ENCODE results near the gene DRD4. TPM values are rescaled to one million over a fixed set of nuclear protein-coding genes. Genes with fewer than 3 reads are reported as not detected.

The DRD4 gene
- total and polyA plus RNA-seq, 10 of the 15 experiments (the other 5 are each of a cell fraction or from before 2014, with no cell fraction given), result not detected

DNA sequence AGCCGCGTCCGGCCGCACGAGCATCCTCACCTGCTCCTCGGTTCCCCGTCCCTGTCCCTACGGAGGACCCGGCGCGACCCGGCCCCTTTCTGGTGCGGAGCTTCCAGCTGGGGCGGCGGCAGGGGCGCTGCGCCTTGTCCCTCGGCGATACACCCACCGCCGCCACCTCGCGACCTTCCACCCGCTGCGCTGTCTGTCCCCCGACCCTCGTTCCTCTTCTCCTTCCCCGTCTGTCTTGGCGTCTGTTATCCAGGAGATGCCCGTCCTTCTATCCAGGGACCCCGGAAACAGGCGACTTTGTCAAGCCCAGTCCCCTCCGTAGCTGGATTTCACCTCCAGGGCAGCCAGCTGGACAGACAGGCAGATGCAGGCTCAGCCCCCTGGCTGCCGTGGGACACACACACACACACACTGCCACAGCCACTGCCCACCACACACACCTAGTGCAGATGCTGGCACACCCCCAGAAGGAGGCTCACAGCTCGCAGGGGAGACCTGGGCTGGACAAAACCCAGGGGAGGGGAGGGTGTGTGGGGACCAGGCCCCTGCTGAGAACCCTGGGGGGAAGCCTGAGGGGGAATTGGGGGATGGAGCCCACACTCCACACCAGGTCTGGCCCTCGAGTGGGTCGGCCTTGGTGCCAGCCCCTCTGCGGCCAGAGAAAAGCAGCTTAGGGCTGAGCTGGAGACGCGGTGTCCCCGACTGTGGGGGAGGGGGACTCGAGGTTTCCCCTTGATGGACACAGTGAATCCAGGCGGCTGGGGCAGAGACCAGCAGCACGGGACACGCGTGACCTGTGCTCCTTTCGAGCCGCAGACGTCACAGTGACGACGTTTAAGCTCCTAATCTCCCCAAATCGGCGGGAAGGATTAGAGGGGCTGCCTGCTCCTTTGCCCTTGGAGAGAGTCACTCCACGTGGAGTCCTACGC, 788 bp downstream of the DRD4 start (continued):
- TF ChIP-seq, protein P1, sequence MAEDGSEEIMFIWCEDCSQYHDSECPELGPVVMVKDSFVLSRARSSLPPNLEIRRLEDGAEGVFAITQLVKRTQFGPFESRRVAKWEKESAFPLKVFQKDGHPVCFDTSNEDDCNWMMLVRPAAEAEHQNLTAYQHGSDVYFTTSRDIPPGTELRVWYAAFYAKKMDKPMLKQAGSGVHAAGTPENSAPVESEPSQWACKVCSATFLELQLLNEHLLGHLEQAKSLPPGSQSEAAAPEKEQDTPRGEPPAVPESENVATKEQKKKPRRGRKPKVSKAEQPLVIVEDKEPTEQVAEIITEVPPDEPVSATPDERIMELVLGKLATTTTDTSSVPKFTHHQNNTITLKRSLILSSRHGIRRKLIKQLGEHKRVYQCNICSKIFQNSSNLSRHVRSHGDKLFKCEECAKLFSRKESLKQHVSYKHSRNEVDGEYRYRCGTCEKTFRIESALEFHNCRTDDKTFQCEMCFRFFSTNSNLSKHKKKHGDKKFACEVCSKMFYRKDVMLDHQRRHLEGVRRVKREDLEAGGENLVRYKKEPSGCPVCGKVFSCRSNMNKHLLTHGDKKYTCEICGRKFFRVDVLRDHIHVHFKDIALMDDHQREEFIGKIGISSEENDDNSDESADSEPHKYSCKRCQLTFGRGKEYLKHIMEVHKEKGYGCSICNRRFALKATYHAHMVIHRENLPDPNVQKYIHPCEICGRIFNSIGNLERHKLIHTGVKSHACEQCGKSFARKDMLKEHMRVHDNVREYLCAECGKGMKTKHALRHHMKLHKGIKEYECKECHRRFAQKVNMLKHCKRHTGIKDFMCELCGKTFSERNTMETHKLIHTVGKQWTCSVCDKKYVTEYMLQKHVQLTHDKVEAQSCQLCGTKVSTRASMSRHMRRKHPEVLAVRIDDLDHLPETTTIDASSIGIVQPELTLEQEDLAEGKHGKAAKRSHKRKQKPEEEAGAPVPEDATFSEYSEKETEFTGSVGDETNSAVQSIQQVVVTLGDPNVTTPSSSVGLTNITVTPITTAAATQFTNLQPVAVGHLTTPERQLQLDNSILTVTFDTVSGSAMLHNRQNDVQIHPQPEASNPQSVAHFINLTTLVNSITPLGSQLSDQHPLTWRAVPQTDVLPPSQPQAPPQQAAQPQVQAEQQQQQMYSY (CRISPR knock-in tag; IDR thresholded peaks at IDR 0.05), result no peak
- TF ChIP-seq ZNF622 (IDR thresholded peaks at IDR 0.05) (no peak), RELB (IDR thresholded peaks at IDR 0.05; ENCODE audit: low read depth) (no peak), E2F8 (IDR thresholded peaks at IDR 0.05; ENCODE audit: low read depth, partially characterized antibody) (no peak), NRF1 (conservative IDR thresholded peaks at IDR 0.05; ENCODE audit: low read depth, low read length) (no peak), LARP7 (IDR thresholded peaks at IDR 0.05) (no peak), RELA (IDR thresholded peaks at IDR 0.05; ENCODE audit: borderline replicate concordance, partially characterized antibody) (no peak)
